Measurements from ENCODE around the gene PTPRN2.
"Not testable (repeated sequence)": the region's sequence is repeated elsewhere in the genome, so short reads cannot be mapped to it uniquely, and the experiment has no call there.

The PTPRN2 gene

GRCh38 chr7:158550394-158550700 lies 37.3 kb downstream of the PTPRN2 start:
- no peak for DNase-seq

GRCh38 chr7:158549616-158550393 lies 37.8 kb downstream of the PTPRN2 start:
- no peak for DNase-seq

GRCh38 chr7:158549176-158549615 lies 38.4 kb downstream of the PTPRN2 start:
- no peak for DNase-seq

- no peak for DNase-seq
Measured at GRCh38 chr7:158548726-158549125, 38.9 kb downstream of the PTPRN2 start.

GRCh38 chr7:158547817-158548216 lies 39.8 kb downstream of the PTPRN2 start:
- no peak for DNase-seq

- DNase-seq = no peak
Measured at GRCh38 chr7:158546626-158547025, 41.0 kb downstream of the PTPRN2 start.

- no peak for DNase-seq
Measured at GRCh38 chr7:158546214-158546613, 41.4 kb downstream of the PTPRN2 start.

- DNase-seq = no peak
Measured at GRCh38 chr7:158544708-158545107, 42.9 kb downstream of the PTPRN2 start.

- DNase-seq = no peak
Measured at GRCh38 chr7:158543840-158544239, 43.8 kb downstream of the PTPRN2 start.

GRCh38 chr7:158542651-158543566 lies 44.7 kb downstream of the PTPRN2 start:
- no peak for DNase-seq

GRCh38 chr7:158541346-158542010 lies 46.1 kb downstream of the PTPRN2 start:
- DNase-seq = no peak

- no peak for DNase-seq
Measured at GRCh38 chr7:158539711-158540146, 47.9 kb downstream of the PTPRN2 start.

- no peak for DNase-seq
Measured at GRCh38 chr7:158538156-158538946, 49.3 kb downstream of the PTPRN2 start.

- DNase-seq = no peak
Measured at GRCh38 chr7:158537516-158537882, 50.1 kb downstream of the PTPRN2 start.

GRCh38 chr7:158536871-158537515 lies 50.6 kb downstream of the PTPRN2 start:
- no peak for DNase-seq

GRCh38 chr7:158535079-158535478 lies 52.5 kb downstream of the PTPRN2 start:
- DNase-seq = no peak

GRCh38 chr7:158534598-158534997 lies 53.0 kb downstream of the PTPRN2 start:
- no peak for DNase-seq

GRCh38 chr7:158534134-158534515 lies 53.5 kb downstream of the PTPRN2 start:
- DNase-seq = not testable (repeated sequence)

- DNase-seq = no peak
Measured at GRCh38 chr7:158533386-158534133, 54.1 kb downstream of the PTPRN2 start.

GRCh38 chr7:158532093-158532627 lies 55.5 kb downstream of the PTPRN2 start:
- no peak for DNase-seq

GRCh38 chr7:158531661-158532060 lies 56.0 kb downstream of the PTPRN2 start:
- peak; percentile 60 for DNase-seq
